ENCODE results near the gene CBFA2T3.

The CBFA2T3 gene

DNA sequence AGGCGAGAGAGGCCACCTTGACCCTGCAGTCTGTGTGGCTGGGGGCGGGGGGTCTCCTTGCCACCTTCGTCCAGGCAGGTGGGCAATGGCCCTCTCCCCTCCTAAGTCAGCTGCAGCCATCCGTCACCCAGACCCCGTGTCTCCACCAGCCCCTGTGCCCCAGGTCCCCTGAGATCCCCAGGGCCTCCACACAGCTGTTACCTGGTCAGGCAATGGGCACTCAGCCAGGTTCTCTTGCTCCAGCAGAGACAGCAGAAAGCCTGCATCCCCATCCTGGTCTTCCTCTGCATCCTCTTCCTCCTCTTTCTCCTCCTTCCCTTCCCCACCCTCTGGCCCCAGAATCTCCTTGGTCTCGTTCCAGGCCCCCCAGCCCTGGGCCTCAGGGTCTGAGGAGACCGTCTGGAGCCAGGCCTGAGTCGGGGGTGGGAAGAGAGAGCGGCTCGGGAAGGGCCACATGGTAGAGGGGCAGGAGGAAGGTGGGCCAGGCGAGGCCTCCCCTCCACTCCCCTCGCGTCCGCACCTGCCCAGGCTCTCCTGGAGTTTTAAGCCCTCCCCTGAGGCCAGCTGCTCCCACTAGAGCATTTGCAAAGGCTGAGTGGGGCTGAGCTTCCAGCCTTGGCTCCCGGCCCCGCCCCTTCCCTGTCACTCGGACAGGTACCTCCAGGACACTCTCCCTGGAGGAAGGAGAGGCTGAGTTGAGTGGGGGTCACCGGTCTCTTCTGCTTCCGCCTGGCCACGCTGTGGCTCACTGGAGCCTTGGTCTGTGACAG lies 110.7 kb downstream of the CBFA2T3 start, which contains the start of gene PABPN1L:
Gene PABPN1L (minus strand): TSS at position 510 of the 770 bp plus-strand sequence. CDS start 54 bp downstream, at position 456.
- WGBS: 82% methylated on average over 20 of the region's 20 CpGs
- no peak within 1 kb of the TSS for H3K9ac ChIP-seq (ENCODE audit: low read length)

GRCh38 chr16:88865742-88866141 lies 111.3 kb downstream of the CBFA2T3 start:
- H3K9me3 ChIP-seq (ENCODE audit: control insufficient read depth, low read length): no peaks in the 10 kb centered on the region
- H3K36me3 ChIP-seq (ENCODE audit: control insufficient read depth in 1 of 2, insufficient read depth in 2 of 2, low read depth in 1 of 2, low read length in 2 of 2): peaks cover 23 to 26% of the 10 kb centered on the region in 2 experiments
- no peak overlapping the region for H2AK5ac ChIP-seq (ENCODE audit: low read length, severe bottlenecking)
- no peak overlapping the region for H2BK12ac ChIP-seq (ENCODE audit: low read length in 2 of 2)
- DNase-seq: no peak
- H3K27me3 ChIP-seq (ENCODE audit: control insufficient read depth in 1 of 2, insufficient read depth in 1 of 2, low read length in 2 of 2): peaks cover 19 to 47% of the 10 kb centered on the region in 2 experiments
- H3K23ac ChIP-seq (ENCODE audit: low read length in 2 of 2): no peak overlapping the region
- H3K4me3 ChIP-seq (ENCODE audit: insufficient read depth in 1 of 2, low read depth in 1 of 2, low read length in 2 of 2): no peak overlapping the region
- no peak overlapping the region for H3K14ac ChIP-seq (ENCODE audit: low read length in 2 of 2)
- H2BK120ac ChIP-seq (ENCODE audit: low read depth, low read length): no peak overlapping the region
- H3K9ac ChIP-seq (ENCODE audit: low read length): no peak overlapping the region
- no peak overlapping the region for H2BK15ac ChIP-seq (ENCODE audit: low read depth, poor library complexity, severe bottlenecking)
- peaks cover 3% of the 10 kb centered on the region for H3K4me1 ChIP-seq (ENCODE audit: control insufficient read depth, insufficient read depth, low read depth, low read length)
- peaks cover 2% of the 10 kb centered on the region for H3K79me1 ChIP-seq (replicated peaks; ENCODE audit: low read length, poor library complexity, severe bottlenecking)
- H3K18ac ChIP-seq (ENCODE audit: low read depth in 1 of 2, low read length in 2 of 2): no peak overlapping the region
- H3K27ac ChIP-seq (ENCODE audit: low read length, poor library complexity, severe bottlenecking): no peak overlapping the region
- H3K4ac ChIP-seq (ENCODE audit: low read depth in 1 of 2, low read length in 2 of 2): no peak overlapping the region
- H4K8ac ChIP-seq (ENCODE audit: low read length): no peak overlapping the region
- no peak overlapping the region for H4K91ac ChIP-seq (ENCODE audit: low read length)
- 91% methylated on average over 15 of the region's 15 CpGs for WGBS
- H3K4me2 ChIP-seq (ENCODE audit: low read length, poor library complexity, severe bottlenecking): no peak overlapping the region
- no peak overlapping the region for H2BK5ac ChIP-seq (ENCODE audit: low read depth, low read length, poor library complexity, severe bottlenecking)
- H2AFZ ChIP-seq (ENCODE audit: low read depth, low read length): no peak overlapping the region

More for the DNA sequence above, 110.7 kb downstream of the CBFA2T3 start, which contains the start of gene PABPN1L:
- H3K36me3 ChIP-seq (ENCODE audit: control insufficient read depth in 1 of 2, insufficient read depth in 2 of 2, low read depth in 1 of 2, low read length in 2 of 2): peaks cover 18 to 20% of the 10 kb centered on the region in 2 experiments
- H2BK12ac ChIP-seq (ENCODE audit: low read length in 2 of 2): no peak within 1 kb of the TSS
- H3K4me3 ChIP-seq (ENCODE audit: insufficient read depth in 1 of 2, low read depth in 1 of 2, low read length in 2 of 2): no peak within 1 kb of the TSS
- no peak within 1 kb of the TSS for H2AK5ac ChIP-seq (ENCODE audit: low read length, severe bottlenecking)
- no peak within 1 kb of the TSS for H3K23ac ChIP-seq (ENCODE audit: low read length in 2 of 2)
- DNase-seq: no peak
- peaks cover 3% of the 10 kb centered on the region for H3K4me1 ChIP-seq (ENCODE audit: control insufficient read depth, insufficient read depth, low read depth, low read length)
- H2BK120ac ChIP-seq (ENCODE audit: low read depth, low read length): no peak within 1 kb of the TSS
- H3K27ac ChIP-seq (ENCODE audit: low read length, poor library complexity, severe bottlenecking): no peak within 1 kb of the TSS
- no peak within 1 kb of the TSS for H2BK5ac ChIP-seq (ENCODE audit: low read depth, low read length, poor library complexity, severe bottlenecking)
- H3K18ac ChIP-seq (ENCODE audit: low read depth in 1 of 2, low read length in 2 of 2): no peak within 1 kb of the TSS
- no peak within 1 kb of the TSS for H3K4ac ChIP-seq (ENCODE audit: low read depth in 1 of 2, low read length in 2 of 2)
- H3K9me3 ChIP-seq (ENCODE audit: control insufficient read depth, low read length): no peaks in the 10 kb centered on the region
- peaks cover 21 to 53% of the 10 kb centered on the region in 2 experiments for H3K27me3 ChIP-seq (ENCODE audit: control insufficient read depth in 1 of 2, insufficient read depth in 1 of 2, low read length in 2 of 2)
- H3K14ac ChIP-seq (ENCODE audit: low read length in 2 of 2): no peak within 1 kb of the TSS
- H4K8ac ChIP-seq (ENCODE audit: low read length): no peak within 1 kb of the TSS
- no peak within 1 kb of the TSS for H4K91ac ChIP-seq (ENCODE audit: low read length)
- peaks cover 2% of the 10 kb centered on the region for H3K79me1 ChIP-seq (replicated peaks; ENCODE audit: low read length, poor library complexity, severe bottlenecking)
- H2AFZ ChIP-seq (ENCODE audit: low read depth, low read length): no peak within 1 kb of the TSS
- no peak within 1 kb of the TSS for H2BK15ac ChIP-seq (ENCODE audit: low read depth, poor library complexity, severe bottlenecking)
- H3K4me2 ChIP-seq (ENCODE audit: low read length, poor library complexity, severe bottlenecking): no peak within 1 kb of the TSS

DNA sequence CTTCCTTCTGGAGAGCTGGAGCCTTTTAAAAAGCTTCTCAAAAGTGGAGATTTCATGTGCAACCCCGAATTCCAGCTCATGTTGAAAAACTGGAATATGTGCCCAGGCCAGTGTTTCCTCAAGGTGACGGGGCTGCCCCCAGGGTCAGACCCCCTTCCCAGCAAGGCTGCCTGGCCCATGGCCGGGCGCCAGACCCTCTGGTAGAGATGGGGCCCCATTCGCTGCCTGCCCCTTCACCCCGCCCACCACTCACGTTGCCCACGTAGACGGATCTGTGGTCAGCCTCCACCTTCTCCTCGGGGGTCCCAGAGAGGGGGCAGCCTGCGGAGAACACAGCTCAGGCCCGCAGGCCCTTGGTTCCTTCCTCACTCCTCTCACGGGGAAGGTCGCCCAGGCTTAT lies 111.7 kb downstream of the CBFA2T3 start:
- H2AFZ ChIP-seq (ENCODE audit: low read depth, low read length): no peak overlapping the region
- 81% methylated on average over 14 of the region's 14 CpGs for WGBS
- H3K9me3 ChIP-seq (ENCODE audit: control insufficient read depth, low read length): no peaks in the 10 kb centered on the region
- peaks cover 3% of the 10 kb centered on the region for H3K4me1 ChIP-seq (ENCODE audit: control insufficient read depth, insufficient read depth, low read depth, low read length)
- H3K9ac ChIP-seq (ENCODE audit: low read length): no peak overlapping the region
- H3K36me3 ChIP-seq (ENCODE audit: control insufficient read depth in 1 of 2, insufficient read depth in 2 of 2, low read depth in 1 of 2, low read length in 2 of 2): peaks cover 28 to 31% of the 10 kb centered on the region in 2 experiments
- H2AK5ac ChIP-seq (ENCODE audit: low read length, severe bottlenecking): no peak overlapping the region
- peaks cover 4% of the 10 kb centered on the region for H3K79me1 ChIP-seq (replicated peaks; ENCODE audit: low read length, poor library complexity, severe bottlenecking)
- H3K4me2 ChIP-seq (ENCODE audit: low read length, poor library complexity, severe bottlenecking): no peak overlapping the region
- H4K91ac ChIP-seq (ENCODE audit: low read length): no peak overlapping the region
- no peak for DNase-seq
- H2BK5ac ChIP-seq (ENCODE audit: low read depth, low read length, poor library complexity, severe bottlenecking): no peak overlapping the region
- H3K27ac ChIP-seq (ENCODE audit: low read length, poor library complexity, severe bottlenecking): no peak overlapping the region
- no peak overlapping the region for H2BK12ac ChIP-seq (ENCODE audit: low read length in 2 of 2)
- no peak overlapping the region for H3K14ac ChIP-seq (ENCODE audit: low read length in 2 of 2)
- peaks cover 19 to 43% of the 10 kb centered on the region in 2 experiments for H3K27me3 ChIP-seq (ENCODE audit: control insufficient read depth in 1 of 2, insufficient read depth in 1 of 2, low read length in 2 of 2)
- H4K8ac ChIP-seq (ENCODE audit: low read length): no peak overlapping the region
- H3K4ac ChIP-seq (ENCODE audit: low read depth in 1 of 2, low read length in 2 of 2): no peak overlapping the region
- H2BK120ac ChIP-seq (ENCODE audit: low read depth, low read length): no peak overlapping the region
- H3K23ac ChIP-seq (ENCODE audit: low read length in 2 of 2): no peak overlapping the region
- H2BK15ac ChIP-seq (ENCODE audit: low read depth, poor library complexity, severe bottlenecking): no peak overlapping the region
- H3K4me3 ChIP-seq (ENCODE audit: insufficient read depth in 1 of 2, low read depth in 1 of 2, low read length in 2 of 2): no peak overlapping the region
- no peak overlapping the region for H3K18ac ChIP-seq (ENCODE audit: low read depth in 1 of 2, low read length in 2 of 2)

DNA sequence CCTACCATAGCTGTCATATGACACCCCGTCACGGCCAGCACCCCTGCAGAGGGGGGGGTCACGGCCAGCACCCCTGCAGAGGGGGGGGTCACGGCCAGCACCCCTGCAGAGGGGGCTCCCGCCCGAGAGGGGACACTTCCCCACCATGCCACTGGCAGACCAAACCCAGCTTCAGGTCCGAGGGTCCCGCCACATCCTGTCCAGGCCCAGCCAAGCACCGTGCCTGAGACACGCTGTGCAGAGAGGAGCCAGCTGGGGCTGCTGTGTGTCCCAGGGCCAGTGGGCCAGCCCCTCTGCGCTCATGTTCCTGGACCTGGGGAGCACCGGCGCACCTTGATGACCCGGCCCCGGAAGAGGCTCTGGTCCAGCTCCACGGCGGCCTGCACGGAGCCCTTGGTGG lies 112.5 kb downstream of the CBFA2T3 start:
- Histone ChIP-seq H4K8ac (ENCODE audit: low read length) (no peak overlapping the region), H4K91ac (ENCODE audit: low read length) (no peak overlapping the region), H3K79me1 (replicated peaks; ENCODE audit: low read length, poor library complexity, severe bottlenecking) (peaks cover 11% of the 10 kb centered on the region), H3K4me3 (ENCODE audit: insufficient read depth in 1 of 2, low read depth in 1 of 2, low read length in 2 of 2) (no peak overlapping the region), H3K9me3 (ENCODE audit: control insufficient read depth, low read length) (no peaks in the 10 kb centered on the region), H3K27me3 (ENCODE audit: control insufficient read depth in 1 of 2, insufficient read depth in 1 of 2, low read length in 2 of 2) (peaks cover 16 to 38% of the 10 kb centered on the region in 2 experiments), H3K4me1 (ENCODE audit: control insufficient read depth, insufficient read depth, low read depth, low read length) (peaks cover 3% of the 10 kb centered on the region), H3K27ac (ENCODE audit: low read length, poor library complexity, severe bottlenecking) (no peak overlapping the region), H2BK5ac (ENCODE audit: low read depth, low read length, poor library complexity, severe bottlenecking) (no peak overlapping the region), H2BK15ac (ENCODE audit: low read depth, poor library complexity, severe bottlenecking) (no peak overlapping the region), H3K14ac (ENCODE audit: low read length in 2 of 2) (no peak overlapping the region), H3K36me3 (ENCODE audit: control insufficient read depth in 1 of 2, insufficient read depth in 2 of 2, low read depth in 1 of 2, low read length in 2 of 2) (peaks cover 36 to 38% of the 10 kb centered on the region in 2 experiments), H2AFZ (ENCODE audit: low read depth, low read length) (no peak overlapping the region), H3K4ac (ENCODE audit: low read depth in 1 of 2, low read length in 2 of 2) (no peak overlapping the region), H2AK5ac (ENCODE audit: low read length, severe bottlenecking) (no peak overlapping the region), H3K9ac (ENCODE audit: low read length) (no peak overlapping the region), H3K4me2 (ENCODE audit: low read length, poor library complexity, severe bottlenecking) (no peak overlapping the region), H3K18ac (ENCODE audit: low read depth in 1 of 2, low read length in 2 of 2) (no peak overlapping the region), H2BK120ac (ENCODE audit: low read depth, low read length) (no peak overlapping the region), H3K23ac (ENCODE audit: low read length in 2 of 2) (no peak overlapping the region), H2BK12ac (ENCODE audit: low read length in 2 of 2) (no peak overlapping the region)
- no peak for DNase-seq
- 91% methylated on average over 17 of the region's 18 CpGs for WGBS

All from mesenchymal stem cell (in vitro differentiated cells and primary cell).